Measurements from ENCODE around the gene PSMA5. TPM values are rescaled to one million over a fixed set of nuclear protein-coding genes. Genes with fewer than 3 reads are reported as not detected.

The PSMA5 gene
- total and polyA plus RNA-seq, 10 donors = 29.9 to 87.0 (median 61.7) TPM

- no peak for TF ChIP-seq POLR2A (IDR thresholded peaks at IDR 0.05)
- no peak for TF ChIP-seq POLR2AphosphoS5 (IDR thresholded peaks at IDR 0.05)
- no peak for TF ChIP-seq CTCF (IDR thresholded peaks at IDR 0.05 in 8 of 11, conservative IDR thresholded peaks at IDR 0.05 in 3 of 11)
- Histone ChIP-seq H3K4me3 (no peak overlapping the region), H3K27me3 (replicated peaks in 1 of 7) (no peaks in the 10 kb centered on the region), H3K36me3 (peaks cover 0 to 24% (median 0%) of the 10 kb centered on the region in 6 donors), H3K9me3 (no peaks in the 10 kb centered on the region), H3K4me1 (peaks cover 0 to 11% (median 0%) of the 10 kb centered on the region in 6 donors), H3K27ac (no peak overlapping the region)
- 81 to 100% (median 95%) methylated on average over 1 of the region's 1 CpG for WGBS, 5 donors
- intact Hi-C loops (cut with DNase I; ENCODE audit: low total_unique reads) = no loop called here
- DNase-seq = no peak
Observed at GRCh38 chr1:109357616-109358015, 68.6 kb downstream of the PSMA5 start.

- H3K36me3 ChIP-seq = peaks cover 0 to 31% (median 0%) of the 10 kb centered on the region in 6 donors
- H3K4me1 ChIP-seq = peaks cover 0 to 11% (median 0%) of the 10 kb centered on the region in 6 donors
- no peaks in the 10 kb centered on the region for H3K9me3 ChIP-seq
- intact Hi-C loops (cut with DNase I; ENCODE audit: low total_unique reads) = no loop called here
- DNase-seq = no peak
- H3K27me3 ChIP-seq (replicated peaks in 1 of 7) = no peaks in the 10 kb centered on the region
- TF ChIP-seq POLR2AphosphoS5 (IDR thresholded peaks at IDR 0.05) = no peak
- no peak overlapping the region for H3K4me3 ChIP-seq
- no peak overlapping the region for H3K27ac ChIP-seq
- WGBS, 5 donors = 96 to 100% (median 97%) methylated on average over 1 of the region's 1 CpG
Observed at GRCh38 chr1:109356915-109357314, 69.3 kb downstream of the PSMA5 start.

GRCh38 chr1:109356505-109356904 is 69.7 kb downstream of the PSMA5 start:
- DNase-seq = no peak
- Histone ChIP-seq H3K4me3 (no peak overlapping the region), H3K4me1 (peaks cover 0 to 10% (median 0%) of the 10 kb centered on the region in 6 donors), H3K9me3 (no peaks in the 10 kb centered on the region), H3K27ac (no peak overlapping the region), H3K36me3 (peaks cover 0 to 35% (median 0%) of the 10 kb centered on the region in 6 donors), H3K27me3 (replicated peaks in 1 of 7) (no peaks in the 10 kb centered on the region)
- 67 to 88% (median 81%) methylated on average over 1 of the region's 1 CpG for WGBS, 5 donors
- no peak for TF ChIP-seq POLR2A (IDR thresholded peaks at IDR 0.05)
- TF ChIP-seq CTCF (IDR thresholded peaks at IDR 0.05 in 8 of 11, conservative IDR thresholded peaks at IDR 0.05 in 3 of 11) = no peak
- no peak for TF ChIP-seq POLR2AphosphoS5 (IDR thresholded peaks at IDR 0.05)
- intact Hi-C loops (cut with DNase I; ENCODE audit: low total_unique reads) = no loop called here

- intact Hi-C loops (cut with DNase I; ENCODE audit: low total_unique reads) = no loop called here
- no peak for DNase-seq
- Histone ChIP-seq H3K4me3 (no peak overlapping the region), H3K36me3 (peaks cover 0 to 51% (median 0%) of the 10 kb centered on the region in 6 donors), H3K27me3 (replicated peaks in 1 of 7) (no peaks in the 10 kb centered on the region), H3K9me3 (no peaks in the 10 kb centered on the region), H3K27ac (no peak overlapping the region), H3K4me1 (peaks cover 0 to 8% (median 0%) of the 10 kb centered on the region in 6 donors)
- WGBS, 5 donors = 84 to 95% (median 89%) methylated on average over 3 of the region's 3 CpGs
- TF ChIP-seq POLR2A (IDR thresholded peaks at IDR 0.05) (no peak), CTCF (IDR thresholded peaks at IDR 0.05 in 8 of 11, conservative IDR thresholded peaks at IDR 0.05 in 3 of 11) (no peak), POLR2AphosphoS5 (IDR thresholded peaks at IDR 0.05) (no peak)
Observed at GRCh38 chr1:109354929-109355328, 71.3 kb downstream of the PSMA5 start.

GRCh38 chr1:109351457-109351856 is 74.8 kb downstream of the PSMA5 start:
- H3K36me3 ChIP-seq = peaks cover 0 to 86% (median 0%) of the 10 kb centered on the region in 6 donors
- H3K27ac ChIP-seq = no peak overlapping the region
- TF ChIP-seq POLR2A (IDR thresholded peaks at IDR 0.05) = no peak
- no peak for TF ChIP-seq CTCF (IDR thresholded peaks at IDR 0.05 in 8 of 11, conservative IDR thresholded peaks at IDR 0.05 in 3 of 11)
- TF ChIP-seq POLR2AphosphoS5 (IDR thresholded peaks at IDR 0.05) = no peak
- H3K4me3 ChIP-seq = no peak overlapping the region
- H3K9me3 ChIP-seq = no peaks in the 10 kb centered on the region
- intact Hi-C loops (cut with DNase I; ENCODE audit: low total_unique reads) = no loop called here
- WGBS, 5 donors = 86 to 98% (median 95%) methylated on average over 5 of the region's 5 CpGs
- peaks cover 0 to 8% (median 0%) of the 10 kb centered on the region in 6 donors for H3K4me1 ChIP-seq
- no peak for DNase-seq
- H3K27me3 ChIP-seq (replicated peaks in 1 of 7) = no peaks in the 10 kb centered on the region
